Stimulated activated CD4-positive, alpha-beta T cell treated with anti-CD3 and anti-CD28 coated beads, TNF-alpha, amount 100 ng/mL, for 24 hours (primary cell): ENCODE measurements around the gene HNRNPA2B1.
"Not testable (repeated sequence)": the region's sequence is repeated elsewhere in the genome, so short reads cannot be mapped to it uniquely, and the experiment has no call there.

Experiments used
- DNase-seq, 3 experiments: peaks; one replicate each; pipeline ENCODE4 v3.0.0-alpha.2; 2020; ENCODE audit warnings: low read depth in 3 of 3

HNRNPA2B1 gene

DNA sequence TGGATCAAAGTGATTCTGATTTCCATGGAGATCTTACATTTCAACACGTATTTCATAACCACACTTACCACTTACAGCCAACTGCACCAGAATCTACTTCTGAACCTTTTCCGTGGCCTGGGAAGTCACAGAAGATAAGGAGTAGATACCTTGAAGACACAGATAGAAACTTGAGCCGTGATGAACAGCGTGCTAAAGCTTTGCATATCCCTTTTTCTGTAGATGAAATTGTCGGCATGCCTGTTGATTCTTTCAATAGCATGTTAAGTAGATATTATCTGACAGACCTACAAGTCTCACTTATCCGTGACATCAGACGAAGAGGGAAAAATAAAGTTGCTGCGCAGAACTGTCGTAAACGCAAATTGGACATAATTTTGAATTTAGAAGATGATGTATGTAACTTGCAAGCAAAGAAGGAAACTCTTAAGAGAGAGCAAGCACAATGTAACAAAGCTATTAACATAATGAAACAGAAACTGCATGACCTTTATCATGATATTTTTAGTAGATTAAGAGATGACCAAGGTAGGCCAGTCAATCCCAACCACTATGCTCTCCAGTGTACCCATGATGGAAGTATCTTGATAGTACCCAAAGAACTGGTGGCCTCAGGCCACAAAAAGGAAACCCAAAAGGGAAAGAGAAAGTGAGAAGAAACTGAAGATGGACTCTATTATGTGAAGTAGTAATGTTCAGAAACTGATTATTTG lies 15.3 kb downstream of the HNRNPA2B1 start:
- DNase-seq = no peak

DNA sequence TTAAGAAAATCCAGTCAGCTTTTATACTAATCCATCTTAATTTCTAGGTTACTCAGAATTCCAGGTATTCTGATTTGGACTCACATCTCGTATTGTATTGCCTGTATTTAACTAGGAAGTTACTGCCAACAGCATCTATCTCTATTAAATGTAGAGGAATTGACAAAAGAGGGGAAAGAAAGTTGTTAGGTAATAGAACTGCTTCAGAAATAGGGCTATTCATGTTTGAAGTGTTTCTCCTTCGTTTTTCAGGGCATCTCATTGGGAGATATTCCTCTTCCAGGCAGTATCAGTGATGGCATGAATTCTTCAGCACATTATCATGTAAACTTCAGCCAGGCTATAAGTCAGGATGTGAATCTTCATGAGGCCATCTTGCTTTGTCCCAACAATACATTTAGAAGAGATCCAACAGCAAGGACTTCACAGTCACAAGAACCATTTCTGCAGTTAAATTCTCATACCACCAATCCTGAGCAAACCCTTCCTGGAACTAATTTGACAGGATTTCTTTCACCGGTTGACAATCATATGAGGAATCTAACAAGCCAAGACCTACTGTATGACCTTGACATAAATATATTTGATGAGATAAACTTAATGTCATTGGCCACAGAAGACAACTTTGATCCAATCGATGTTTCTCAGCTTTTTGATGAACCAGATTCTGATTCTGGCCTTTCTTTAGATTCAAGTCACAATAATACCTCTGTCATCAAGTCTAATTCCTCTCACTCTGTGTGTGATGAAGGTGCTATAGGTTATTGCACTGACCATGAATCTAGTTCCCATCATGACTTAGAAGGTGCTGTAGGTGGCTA lies 16.1 kb downstream of the HNRNPA2B1 start:
- DNase-seq = not testable (repeated sequence)

DNA sequence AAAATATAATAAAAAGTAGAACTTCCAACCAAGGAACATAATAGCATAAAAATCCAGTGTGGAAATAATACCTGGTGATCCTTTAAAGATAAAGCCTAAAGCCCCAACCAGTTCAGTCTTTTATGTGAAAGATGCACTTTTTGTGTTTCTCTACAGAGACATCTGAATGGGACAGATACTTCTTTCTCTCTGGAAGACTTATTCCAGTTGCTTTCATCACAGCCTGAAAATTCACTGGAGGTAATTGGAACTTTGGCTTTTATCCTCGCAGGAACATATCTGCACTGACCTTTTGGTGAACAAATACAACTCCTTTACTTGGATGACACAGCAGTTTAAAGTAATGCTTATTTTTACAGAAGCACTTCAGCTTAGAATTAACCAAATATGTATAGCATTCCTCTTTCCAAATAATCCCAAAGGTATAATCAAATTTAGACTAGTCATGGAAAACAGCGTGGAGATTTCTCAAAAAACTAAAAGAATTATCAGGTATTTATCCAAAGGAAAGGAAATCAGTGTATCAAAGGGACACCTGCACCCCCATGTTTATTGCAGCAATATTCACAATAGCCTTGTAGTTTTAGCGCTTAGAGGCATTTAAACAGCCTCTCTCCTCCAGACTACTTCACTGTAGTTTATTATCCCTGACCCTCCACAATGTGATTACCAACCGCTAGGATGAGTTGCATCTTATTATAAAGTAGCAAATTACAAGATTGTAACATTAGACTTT lies 16.8 kb downstream of the HNRNPA2B1 start:
- DNase-seq = no peak

DNA sequence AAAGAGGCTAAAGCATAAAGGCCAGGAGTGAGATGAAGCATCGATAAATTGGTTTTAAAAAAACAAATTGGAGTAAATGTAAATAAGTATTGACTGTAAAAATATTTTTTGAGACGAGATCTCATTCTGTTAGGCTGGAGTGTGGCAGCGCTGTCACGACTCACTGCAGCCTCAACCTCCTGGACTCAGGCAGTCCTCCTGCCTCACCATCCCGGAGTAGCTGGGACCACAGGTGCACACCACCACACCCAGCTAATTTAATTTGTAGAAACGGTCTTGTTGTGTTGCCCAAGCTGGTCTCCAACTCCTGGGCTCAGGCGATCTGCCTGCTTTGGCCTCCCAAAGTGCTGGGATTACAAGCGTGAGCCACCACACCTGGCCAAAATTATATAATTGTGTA lies 17.8 kb downstream of the HNRNPA2B1 start:
- no peak for DNase-seq

DNA sequence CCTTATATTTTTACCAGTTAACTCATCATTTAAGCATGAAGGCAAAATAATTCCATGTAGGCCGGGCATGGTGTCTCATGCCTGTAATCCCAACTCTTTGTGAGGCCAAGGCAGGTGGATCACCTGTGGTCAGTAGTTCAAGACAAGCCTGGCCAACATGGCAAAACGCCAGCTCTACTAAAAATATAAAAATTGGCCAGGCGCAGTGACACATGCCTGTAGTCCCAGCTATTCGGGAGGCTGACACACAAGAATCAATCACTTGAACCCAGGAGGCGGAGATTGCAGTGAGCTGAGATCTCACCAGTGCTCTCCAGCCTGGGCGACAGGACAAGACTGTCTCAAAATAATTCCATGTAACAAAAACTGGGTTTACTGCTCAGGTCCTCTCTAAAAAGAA lies 18.3 kb downstream of the HNRNPA2B1 start:
- no peak for DNase-seq

DNA sequence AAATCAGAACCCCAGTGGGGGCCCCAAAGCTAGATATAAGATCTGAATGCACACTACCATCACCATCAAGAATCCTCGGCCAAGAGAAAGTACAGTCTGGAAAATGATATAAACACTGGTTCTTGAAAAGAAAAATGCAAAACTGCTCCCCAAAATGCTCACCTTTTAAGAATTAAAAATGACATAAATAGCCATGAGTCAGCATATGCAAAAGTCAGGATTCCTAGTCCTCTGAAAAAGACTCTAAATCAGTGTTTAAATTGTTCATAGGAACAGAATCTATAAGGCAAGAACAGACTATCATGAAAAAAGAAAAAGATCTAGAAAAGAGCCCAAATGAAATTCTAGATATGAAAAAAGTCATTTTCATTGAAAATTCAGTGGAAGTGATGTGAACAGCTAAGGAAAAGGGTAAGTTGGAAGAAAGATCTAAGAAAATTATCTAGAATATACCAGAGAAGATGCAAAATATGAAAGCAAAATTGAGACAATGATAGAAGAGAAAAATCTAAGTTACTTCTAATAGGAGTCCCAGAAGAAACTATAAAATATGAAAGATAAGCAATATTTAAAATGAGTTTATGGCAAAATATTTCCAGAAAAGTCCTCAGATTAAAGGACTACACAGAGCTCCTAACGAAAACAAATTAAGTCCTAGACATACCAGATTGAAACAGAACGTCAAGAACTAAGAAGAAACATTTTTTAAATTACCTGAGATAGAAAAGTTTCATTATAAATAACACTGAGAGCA lies 18.9 kb downstream of the HNRNPA2B1 start:
- DNase-seq = no peak

DNA sequence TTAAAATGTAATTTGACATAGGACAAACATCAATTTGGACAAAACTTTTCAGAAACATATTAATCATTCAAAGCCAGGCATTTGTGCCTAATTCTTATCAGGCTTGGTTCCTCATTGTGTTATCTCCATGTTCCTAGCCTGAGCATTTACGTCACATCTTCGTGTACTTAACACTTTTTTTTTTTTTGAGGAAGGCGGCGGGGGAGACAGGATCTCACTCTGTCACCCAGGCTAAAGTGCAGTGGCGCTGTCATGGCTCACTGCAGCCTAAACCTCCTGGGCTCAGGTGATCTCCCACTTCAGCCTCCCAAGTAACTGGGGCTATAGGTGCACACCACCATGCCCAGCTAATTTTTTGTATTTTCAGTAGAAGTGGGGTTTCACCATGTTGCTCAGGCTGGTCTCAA lies 19.8 kb downstream of the HNRNPA2B1 start:
- no peak for DNase-seq

DNA sequence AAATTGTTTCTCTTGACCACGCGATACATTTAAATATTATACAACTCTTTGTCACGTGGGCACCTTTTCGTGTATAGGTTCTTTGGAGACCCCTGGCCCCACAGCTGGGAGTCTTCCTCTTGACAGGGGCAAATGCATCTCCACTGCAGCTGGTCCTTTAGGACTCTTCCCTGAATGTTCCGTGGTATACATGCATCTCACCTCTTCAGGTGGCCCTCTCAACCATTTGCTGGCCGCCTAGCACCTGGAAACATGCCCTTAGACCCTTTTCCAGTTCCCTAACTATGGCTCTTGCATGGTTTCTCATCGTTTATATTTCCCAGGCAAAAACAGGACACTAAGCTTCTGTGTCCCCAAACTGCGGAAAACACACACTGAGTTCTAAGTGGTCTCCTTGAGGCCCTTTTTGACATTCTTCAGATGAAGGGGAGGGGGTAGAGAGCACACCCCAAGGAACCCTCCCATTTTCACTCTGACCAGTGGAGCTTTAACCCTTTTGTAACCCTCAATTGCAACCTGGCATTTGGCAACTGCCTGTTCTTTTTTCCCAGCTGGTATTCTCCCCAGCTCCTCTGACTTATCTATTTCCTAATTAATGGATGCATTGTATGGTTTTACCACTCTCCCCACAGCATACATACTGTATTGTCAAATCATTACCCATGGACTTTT lies 20.6 kb downstream of the HNRNPA2B1 start:
- no peak for DNase-seq

DNA sequence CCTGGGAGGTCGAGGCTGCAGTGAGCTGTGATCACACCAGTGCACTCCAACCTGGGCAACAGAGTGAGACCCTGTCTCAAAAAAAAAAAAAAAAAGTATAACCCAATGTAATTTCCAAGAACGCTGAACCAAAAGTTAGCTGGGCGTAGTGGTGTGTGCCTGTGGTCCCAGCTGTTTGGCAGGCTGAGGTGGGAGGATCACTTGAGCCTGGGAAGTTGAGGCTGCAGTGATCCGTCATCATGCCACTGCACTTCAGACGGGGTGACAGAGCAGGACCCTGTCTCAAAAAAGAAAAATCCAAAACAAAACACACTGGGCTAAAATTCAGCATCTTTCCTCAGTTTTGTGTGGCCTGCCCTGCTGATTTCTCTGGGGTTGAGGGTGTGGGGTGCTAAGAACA lies 21.1 kb downstream of the HNRNPA2B1 start:
- DNase-seq = no peak

DNA sequence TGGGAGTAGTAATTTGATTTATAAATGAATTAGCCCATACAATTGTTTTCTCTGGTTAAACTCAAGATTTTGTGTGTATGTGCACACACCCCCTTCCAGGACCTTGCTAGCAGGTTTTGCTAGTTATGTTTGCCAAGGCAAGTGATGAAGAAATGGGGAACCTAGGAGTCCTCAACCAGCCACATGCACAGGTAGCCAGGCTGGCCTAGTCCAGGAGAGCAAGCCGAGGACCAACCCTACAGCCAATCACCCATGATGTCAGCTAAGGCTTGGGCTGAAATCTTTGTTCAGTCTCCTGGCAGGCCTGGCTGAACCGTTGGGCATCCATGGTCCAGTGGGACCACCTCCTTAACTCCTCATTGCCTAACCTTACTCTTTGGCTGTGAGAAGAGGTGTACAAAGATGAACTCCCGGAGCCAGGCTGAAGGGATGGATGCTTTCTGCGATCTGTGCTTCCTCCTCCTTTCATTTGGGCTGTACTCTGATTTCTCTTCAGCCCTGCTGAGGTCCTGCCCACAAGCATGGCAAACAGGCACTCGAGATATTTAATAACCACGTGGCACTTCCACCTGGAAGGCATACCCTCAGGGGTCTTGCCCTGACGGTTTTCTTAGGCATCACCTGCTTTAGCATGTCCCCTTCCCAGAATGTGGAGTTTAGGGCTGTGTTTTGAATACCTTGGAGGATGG lies 22.1 kb downstream of the HNRNPA2B1 start:
- no peak for DNase-seq

DNA sequence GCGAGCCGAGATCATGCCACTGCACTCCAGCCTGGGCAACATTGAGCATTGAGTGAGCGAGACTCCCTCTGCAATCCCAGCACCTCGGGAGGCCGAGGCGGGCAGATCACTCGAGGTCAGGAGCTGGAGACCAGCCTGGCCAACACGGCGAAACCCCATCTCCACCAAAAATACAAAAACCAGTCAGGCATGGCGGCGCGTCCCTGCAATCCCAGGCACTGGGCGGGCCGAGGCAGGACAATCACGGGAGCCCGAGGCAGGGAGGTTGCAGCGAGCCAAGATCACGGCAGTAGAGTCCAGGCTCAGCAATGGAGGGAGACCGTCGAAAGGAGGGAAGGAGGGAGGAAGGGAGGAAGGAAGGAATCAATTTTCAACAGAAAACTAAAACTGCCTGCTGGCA lies 23.3 kb downstream of the HNRNPA2B1 start:
- DNase-seq = not testable (repeated sequence)

DNA sequence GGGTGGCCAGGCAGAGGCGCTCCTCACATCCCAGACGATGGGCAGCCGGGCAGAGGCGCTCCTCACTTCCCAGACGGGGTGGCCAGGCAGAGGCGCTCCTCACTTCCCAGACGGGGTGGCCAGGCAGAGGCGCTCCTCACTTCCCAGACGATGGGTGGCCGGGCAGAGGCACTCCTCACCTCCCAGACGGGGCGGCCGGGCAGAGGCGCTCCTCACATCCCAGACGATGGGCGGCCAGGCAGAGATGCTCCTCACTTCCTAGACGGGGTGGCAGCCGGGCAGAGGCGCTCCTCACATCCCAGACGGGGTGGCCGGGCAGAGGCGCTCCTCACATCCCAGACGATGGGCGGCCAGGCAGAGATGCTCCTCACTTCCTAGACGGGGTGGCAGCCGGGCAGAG lies 23.9 kb downstream of the HNRNPA2B1 start:
- DNase-seq = not testable (repeated sequence)

DNA sequence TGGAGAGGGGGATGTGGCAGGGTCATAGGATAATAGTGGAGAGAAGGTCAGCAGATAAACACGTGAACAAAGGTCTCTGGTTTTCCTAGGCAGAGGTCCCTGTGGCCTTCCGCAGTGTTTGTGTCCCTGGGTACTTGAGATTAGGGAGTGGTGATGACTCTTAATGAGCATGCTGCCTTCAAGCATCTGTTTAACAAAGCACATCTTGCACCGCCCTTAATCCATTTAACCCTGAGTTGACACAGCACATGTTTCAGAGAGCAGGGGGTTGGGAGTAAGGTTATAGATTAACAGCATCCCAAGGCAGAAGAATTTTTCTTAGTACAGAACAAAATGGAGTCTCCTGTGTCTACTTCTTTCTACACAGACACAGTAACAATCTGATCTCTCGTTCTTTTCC lies 24.6 kb downstream of the HNRNPA2B1 start:
- DNase-seq = not testable (repeated sequence)

DNA sequence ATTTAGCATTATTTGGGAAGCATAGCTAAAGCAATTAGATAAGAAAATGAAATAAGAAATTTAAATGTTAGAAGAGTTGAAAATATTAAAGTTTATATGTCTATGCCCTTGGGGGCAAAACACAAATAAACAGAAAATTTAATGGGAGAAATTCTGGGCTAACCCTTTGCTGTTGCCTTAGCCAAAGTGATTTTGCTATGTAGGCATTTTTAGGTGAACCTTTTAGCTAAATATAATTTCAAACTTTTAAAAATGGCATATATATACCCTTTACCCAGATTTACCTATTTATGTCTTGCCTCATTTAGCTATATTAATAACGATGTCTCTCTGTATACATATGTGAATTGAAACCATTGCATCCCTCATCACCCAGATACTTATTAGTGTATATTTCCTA lies 28.5 kb downstream of the HNRNPA2B1 start:
- DNase-seq = no peak

DNA sequence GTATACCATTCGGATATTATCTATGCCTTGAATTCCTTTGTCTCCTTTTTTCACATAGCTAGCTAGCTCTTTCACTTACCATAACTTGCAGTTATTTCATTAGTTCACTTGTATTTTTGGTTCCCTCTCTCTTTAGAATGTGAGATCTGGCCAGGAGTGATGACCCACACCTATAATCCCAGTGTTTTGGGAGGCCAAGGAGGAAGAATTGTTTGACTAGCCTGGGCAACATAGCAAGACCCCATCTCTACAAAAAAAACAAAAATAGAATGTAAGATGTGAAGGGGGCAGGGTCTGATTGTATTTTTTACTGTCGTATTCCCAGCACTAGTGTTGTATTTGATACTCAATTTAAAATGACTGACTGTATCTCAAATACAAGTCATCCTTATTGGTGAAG lies 28.9 kb downstream of the HNRNPA2B1 start:
- DNase-seq = no peak

DNA sequence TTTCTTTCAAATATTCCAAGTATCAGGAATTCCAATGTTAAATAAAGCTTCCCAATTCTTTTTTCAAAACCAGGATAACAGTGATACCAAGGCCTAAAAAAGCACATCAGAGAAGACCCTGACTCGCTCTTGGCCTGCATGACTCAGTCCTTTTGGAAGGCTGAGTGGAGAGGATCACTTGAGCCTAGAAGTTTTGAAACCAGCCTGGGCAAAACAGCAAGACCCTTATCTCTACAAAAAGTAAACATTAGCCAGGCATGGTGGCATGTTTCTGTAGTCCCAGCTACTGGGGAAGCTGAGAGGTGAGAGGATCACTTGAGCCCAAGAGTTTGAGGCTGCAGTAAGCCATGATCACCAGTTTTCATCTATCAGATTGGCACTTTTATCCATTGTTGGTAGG lies 29.9 kb downstream of the HNRNPA2B1 start:
- no peak for DNase-seq

DNA sequence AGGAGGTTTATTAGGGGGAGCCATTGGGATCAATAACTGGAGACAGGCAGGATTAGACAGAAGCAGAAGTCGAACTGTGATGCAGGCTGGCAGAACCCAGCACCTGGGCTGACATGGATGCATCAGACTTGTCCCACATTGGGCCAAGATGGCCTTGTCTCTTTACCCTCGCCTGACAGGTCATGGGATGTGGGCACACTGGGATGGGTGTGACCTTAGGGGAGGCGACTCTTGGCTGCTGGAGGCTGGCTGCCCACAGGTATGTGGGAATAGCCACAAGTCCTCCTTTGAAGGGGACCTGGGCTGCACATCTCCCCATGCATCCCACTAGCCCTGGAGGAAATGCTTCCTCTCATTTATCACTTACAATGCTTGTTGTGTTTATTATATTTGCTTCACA lies 31.3 kb downstream of the HNRNPA2B1 start:
- no peak for DNase-seq

DNA sequence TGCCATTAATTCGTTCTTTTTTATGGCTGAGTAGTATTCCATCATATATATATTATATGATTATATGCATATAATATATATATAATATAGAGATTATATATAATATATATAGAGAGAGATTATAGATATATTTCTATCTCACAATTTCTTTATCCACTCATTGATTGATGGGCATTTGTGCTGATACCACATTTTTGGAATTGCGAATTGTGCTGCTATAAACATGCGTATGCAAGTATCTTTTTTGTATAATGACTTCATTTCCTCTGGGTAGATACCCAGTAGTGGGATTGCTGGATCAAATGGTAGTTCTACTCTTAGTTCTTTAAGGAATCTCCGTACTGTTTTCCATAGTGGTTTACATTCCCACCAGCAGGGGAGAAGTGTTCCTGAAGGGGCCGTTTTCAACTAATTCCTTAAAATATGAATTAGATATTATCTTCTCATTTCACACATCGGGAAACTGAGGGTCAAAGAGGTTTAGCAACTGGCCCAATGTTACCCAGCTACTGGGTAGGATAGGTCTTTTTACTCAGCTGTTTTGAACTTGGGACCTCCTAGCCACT lies 32.0 kb downstream of the HNRNPA2B1 start:
- DNase-seq = no peak

DNA sequence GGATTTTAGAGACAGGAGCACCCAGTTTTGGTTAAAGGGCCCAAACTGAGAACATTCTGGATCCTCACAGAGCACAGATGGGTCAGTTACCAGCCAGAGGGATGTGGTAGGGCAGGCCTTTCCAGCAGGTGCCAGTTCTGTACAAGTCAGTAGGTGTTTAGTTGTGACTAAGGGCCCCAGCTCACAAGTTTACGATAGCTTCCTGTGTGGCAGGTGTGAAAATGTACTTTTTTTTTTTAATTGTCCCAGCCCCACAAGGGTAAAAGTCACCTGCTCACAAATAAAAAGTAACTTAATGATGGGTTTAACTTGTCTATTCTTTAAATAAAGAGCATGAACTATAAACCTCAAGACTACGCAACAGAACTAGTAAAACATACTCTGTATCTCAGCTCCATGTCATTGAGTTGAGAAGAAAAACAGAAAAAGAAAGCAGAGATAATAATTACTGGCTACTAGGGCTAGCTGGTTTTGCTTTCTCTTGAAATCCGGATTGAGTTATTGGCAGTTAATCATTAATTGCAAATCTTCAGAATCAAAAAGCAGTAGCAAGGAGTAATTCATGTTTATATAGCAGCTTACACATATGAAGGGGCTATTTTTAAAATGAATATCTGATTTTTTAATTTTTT lies 33.1 kb downstream of the HNRNPA2B1 start:
- no peak for DNase-seq
